ENCODE results near the gene METTL8. TPM values are rescaled to one million over a fixed set of nuclear protein-coding genes. Genes with fewer than 3 reads are reported as not detected.

METTL8 gene
- total and polyA plus RNA-seq, 2 of the 13 experiments (the other 11 are each of a cell fraction or from before 2014, with no cell fraction given), result 18.6 to 68.2 TPM

GRCh38 chr2:171316220-171316619 lies 117.6 kb downstream of the METTL8 start:
- intact Hi-C loops (cut with micrococcal nuclease; ENCODE audit: unreplicated experiment) (no loop called here), in situ Hi-C loops (cut with HindIII; ENCODE audit: extremely low pct_ligation_motif_present, low pct_unique_long_range_greater_than_20kb) (no loop called here)
- no peak overlapping the region for H3K4me2 ChIP-seq (ENCODE audit: low read depth, low read length)
- no peak overlapping the region for H3K9ac ChIP-seq (ENCODE audit: insufficient read depth, low read depth, low read length)
- TF ChIP-seq TP53 (CRISPR knock-in tag; conservative IDR thresholded peaks at IDR 0.05) (no peak), ZNF33B (CRISPR knock-in tag; IDR thresholded peaks at IDR 0.05) (no peak), ZNF691 (CRISPR knock-in tag; IDR thresholded peaks at IDR 0.05; ENCODE audit: borderline replicate concordance, low read depth) (no peak), MAF1 (CRISPR knock-in tag; IDR thresholded peaks at IDR 0.05; ENCODE audit: borderline replicate concordance) (no peak), CREB3 (CRISPR knock-in tag; IDR thresholded peaks at IDR 0.05) (no peak), PBX3 (CRISPR knock-in tag; IDR thresholded peaks at IDR 0.05; ENCODE audit: borderline replicate concordance) (no peak)
- ChIA-PET CTCF (ENCODE audit: low intra/inter-chr PET ratio, low total read pairs) (no interaction called here), POLR2A (no interaction called here)
- FAIRE-seq (no peak), DNase-seq (ENCODE audit: low spot score) (no peak), ATAC-seq (no peak)
- H3K9me3 ChIP-seq (ENCODE audit: low read length), result peaks cover 17% of the 10 kb centered on the region
- no peak overlapping the region for H3K27ac ChIP-seq (ENCODE audit: extremely low read length, insufficient read depth, low read length)
- 93% methylated on average over 2 of the region's 2 CpGs for WGBS (ENCODE audit: low lambda C conversion rate)
- H3K4me3 ChIP-seq (replicated peaks in 1 of 3; ENCODE audit: insufficient read depth in 1 of 3, low read depth in 2 of 3, low read length in 3 of 3), result no peak overlapping the region
- H4K20me1 ChIP-seq (ENCODE audit: insufficient read depth, low read length), result no peaks in the 10 kb centered on the region
- no peaks in the 10 kb centered on the region for H3K79me2 ChIP-seq (ENCODE audit: insufficient read depth, low read length)
- H2AFZ ChIP-seq (ENCODE audit: low read length), result no peak overlapping the region
- no peaks in the 10 kb centered on the region for H3K27me3 ChIP-seq (ENCODE audit: control insufficient read depth in 1 of 2, insufficient read depth in 2 of 2, low read length in 2 of 2)
- peaks cover 1% of the 10 kb centered on the region; the same call in 1 of the 2 replicates for H3K4me1 ChIP-seq (ENCODE audit: insufficient read depth, low read length)
- no TSS peak for BruUV-seq (replicated peaks)
- H3K36me3 ChIP-seq (replicated peaks in 1 of 2; ENCODE audit: control insufficient read depth in 1 of 2, insufficient read depth in 2 of 2, low read length in 2 of 2), result peaks cover 3 to 13% of the 10 kb centered on the region in 2 experiments; a peak in 3 of 5 replicates

All from HepG2 (cell line).